HG02852 (cell line): ENCODE measurements around the gene PSMG1.

Source experiments
- ATAC-seq: cut with Tn5 transposase; IDR thresholded peaks from one replicate; pipeline ENCODE4 v1.9.1; 2021; ENCODE audit warnings: mild to moderate bottlenecking, moderate library complexity; ENCODE audit not compliant: unreplicated experiment

PSMG1 gene

DNA sequence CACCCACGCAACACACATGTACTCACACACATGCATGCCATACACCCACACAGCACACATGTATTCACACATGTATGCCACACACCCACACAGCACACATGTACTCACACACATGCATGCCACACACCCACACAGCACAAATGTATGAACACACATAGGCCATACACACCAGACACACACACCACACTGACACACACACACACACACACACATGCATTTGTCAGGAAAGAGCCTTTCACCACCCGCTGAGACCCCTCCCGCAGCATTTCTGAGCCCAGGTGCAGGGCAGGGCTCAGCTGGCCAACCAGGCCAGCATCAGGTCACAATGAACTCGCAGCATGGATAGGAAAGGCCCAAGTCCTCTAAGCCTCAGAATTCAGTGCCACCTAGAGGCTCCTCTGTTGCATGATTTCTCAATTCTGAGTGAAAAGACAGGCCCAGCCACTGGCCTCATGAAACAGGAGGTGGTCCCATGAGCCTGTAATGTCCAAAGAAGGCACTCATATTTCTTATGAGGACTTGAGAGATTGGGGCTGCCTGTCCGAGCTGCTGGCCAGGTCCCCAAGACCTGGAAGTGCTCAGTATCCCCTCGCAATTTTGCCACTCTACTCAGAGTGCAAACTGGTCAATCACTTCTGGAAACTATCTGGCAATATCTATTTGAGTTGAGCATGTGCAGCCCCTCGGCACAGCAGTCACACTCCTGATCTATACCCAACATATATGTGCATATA is 57.3 kb downstream of the PSMG1 start:
- ATAC-seq: no peak
